DMS 273 treated with DMSO at 0.1 percent for 48 hours (cell line): ENCODE measurements around the gene ZBTB16.

Source experiments
- DNase-seq: peaks from one replicate; lab custom pipeline; 2025; lab: John Stamatoyannopoulos, UW

The ZBTB16 gene, protein sequence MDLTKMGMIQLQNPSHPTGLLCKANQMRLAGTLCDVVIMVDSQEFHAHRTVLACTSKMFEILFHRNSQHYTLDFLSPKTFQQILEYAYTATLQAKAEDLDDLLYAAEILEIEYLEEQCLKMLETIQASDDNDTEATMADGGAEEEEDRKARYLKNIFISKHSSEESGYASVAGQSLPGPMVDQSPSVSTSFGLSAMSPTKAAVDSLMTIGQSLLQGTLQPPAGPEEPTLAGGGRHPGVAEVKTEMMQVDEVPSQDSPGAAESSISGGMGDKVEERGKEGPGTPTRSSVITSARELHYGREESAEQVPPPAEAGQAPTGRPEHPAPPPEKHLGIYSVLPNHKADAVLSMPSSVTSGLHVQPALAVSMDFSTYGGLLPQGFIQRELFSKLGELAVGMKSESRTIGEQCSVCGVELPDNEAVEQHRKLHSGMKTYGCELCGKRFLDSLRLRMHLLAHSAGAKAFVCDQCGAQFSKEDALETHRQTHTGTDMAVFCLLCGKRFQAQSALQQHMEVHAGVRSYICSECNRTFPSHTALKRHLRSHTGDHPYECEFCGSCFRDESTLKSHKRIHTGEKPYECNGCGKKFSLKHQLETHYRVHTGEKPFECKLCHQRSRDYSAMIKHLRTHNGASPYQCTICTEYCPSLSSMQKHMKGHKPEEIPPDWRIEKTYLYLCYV

DNA sequence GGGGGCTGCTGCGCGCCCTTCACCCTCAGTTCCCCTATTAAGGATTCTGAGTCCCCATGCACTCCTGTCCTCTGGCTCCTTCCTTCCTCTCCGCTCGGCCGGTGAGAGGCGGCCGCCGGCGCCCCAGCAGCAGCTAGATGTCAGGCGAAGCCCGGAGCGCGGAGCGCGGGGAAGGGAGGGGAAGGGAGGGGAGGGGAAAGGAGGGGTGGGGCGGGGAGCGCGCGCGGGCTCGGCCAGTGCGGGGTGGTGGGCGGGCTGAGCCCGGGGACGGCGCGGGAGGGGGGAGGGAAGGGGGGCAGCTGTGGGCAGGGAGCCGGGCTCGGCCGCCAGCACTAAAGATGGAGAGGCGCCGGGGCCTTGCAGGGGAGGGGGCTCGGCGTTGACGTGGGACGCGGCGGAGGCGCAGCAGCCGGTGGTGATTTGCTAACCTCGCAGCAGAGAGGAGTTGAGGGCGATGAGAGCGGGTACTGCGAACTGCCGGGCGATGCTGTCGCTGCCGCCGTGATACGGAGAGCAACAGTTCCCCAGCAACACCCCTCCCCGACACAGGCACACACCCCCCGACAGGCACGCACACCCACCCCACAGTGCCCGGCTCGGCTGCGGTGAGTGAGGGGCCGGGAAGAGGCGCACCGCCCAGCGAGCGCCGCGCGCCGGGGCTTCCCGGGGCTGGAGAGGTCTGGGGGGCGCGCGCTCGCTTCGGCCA, at the start of gene ZBTB16:
Gene ZBTB16 (plus strand): TSS at position 434 of the 706 bp plus-strand sequence. CDS start 3,590 bp downstream, outside the sequence.
- DNase-seq: no peak

DNA sequence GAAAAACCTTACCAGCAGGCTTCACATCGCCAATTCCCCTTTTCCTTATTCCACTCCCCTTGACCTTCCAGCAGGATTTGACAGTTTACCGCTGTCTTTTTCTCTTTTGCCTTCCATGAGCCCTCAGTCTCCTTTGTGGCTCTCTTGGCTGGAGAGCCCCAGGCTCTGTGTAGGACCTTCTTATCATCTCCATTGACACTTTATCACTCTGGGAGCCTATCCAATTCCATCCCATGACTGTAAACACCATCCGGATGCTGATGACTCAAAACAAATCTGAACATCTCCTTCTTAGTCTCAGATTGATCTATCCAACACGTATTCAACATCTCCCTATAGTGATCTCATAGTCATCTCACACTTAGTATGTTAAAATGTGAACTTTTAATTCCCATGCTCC, 48.6 kb upstream of the ZBTB16 start:
- DNase-seq: no peak

DNA sequence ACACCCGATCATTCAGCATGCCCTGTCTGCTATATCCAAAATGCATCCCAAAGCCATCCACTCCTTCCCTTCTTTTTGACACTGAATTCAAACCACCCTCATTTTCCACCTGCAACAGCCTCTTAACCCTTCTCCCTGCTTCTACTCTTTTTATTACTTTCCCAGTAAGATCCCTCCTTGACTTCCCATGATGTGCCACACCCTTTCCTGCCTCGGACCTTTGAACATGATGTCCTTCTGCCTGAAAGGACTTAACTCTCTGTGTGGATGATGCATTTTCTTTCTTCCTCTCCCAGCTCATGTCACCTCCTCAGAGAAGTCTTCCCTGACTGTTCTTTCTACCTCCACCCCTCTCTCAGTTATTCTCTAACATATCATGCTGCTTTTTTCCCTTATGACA, 48.1 kb upstream of the ZBTB16 start:
- DNase-seq: no peak

DNA sequence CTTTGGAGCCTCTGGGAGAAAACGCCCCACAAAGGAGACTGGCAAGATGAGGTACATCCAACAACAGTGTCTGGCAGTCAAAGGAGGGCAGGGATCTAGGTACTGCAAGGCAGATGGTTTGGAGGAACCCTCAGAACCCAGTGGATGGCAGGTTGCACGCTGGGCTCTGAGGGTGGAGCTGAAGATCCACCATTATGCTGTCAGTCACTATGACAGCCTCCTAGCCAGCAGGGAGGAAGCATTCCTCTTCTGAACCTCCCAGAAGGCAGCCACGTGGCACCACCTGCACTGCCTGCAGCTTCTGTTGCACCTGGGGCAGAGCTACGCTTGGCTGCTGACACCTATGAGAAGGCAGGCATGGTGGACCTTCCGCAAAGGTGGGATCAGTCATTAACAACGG, 44.4 kb upstream of the ZBTB16 start:
- DNase-seq: no peak

DNA sequence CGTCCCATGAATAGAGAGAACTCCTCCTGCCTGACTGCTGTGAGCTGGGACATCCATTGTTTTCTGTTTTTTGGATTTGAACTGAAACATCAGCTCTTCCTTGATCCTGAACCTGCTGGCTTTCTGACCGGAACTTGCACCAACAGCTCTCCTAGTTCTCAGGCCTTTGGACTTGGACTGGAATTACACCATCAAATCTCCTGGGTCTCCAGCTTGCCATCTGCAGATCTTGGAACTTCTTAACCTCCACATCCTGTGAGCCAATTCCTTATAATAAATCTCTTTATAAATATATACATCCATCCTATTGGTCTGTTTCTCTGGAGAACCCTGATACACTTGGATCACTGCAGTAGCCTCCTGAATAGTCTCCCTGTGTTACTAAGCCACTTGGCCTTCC, 42.5 kb upstream of the ZBTB16 start:
- no peak for DNase-seq

DNA sequence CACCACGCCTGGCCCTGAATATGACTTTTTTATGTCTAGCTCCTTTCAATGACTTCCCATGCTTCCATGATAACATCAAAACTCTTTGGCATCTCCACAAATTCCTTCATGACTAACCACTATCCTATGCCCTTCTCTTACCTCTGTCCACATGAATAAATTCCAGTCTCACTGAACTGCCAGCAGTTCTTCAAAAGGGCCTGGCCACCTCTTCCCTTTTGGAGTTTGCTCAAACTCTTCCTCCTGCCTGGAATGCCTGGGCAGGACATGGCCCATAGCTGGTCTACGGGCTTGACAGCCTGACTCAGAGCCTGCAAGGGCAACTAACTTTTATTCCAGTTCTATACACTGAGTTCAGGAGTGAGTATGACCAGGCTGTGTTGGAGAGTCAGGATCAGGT, 41.8 kb upstream of the ZBTB16 start:
- DNase-seq: no peak

DNA sequence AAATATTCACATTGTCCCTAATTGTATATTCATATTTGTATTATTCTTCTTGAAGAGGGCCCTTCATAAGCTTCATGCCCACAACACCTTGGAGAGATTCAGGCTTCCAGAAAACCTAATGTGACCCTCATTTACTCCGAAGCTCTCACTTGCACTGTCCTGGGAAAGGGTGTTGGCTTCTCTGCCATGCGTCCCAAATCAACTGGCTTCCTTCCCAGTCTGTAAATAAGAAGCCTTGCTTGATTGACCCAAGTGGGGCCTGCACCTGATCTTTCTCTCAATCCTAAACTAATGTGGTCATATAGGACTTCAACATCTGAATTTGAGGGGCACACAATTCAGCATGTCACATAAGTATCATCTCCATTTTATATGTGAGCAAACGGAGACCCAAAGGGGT, 40.5 kb upstream of the ZBTB16 start:
- no peak for DNase-seq

DNA sequence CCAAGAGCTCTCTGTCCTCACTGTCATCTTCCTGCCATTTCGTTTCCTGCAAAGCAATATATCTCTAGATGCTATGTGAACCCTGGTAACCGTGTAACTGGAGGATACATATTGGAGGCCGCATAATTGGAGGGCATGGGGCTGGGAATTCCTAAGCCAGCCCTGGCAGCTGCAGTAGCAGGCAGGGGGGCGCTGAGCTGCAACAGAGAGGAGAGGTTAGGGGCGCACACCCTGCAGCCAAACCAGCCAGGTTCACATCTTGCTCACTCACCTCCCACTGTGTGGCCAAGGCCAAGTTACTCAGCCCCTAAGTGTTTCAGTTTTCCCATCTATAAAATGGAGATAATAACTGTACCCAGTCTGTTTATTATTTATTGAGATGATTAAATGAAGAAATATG, 39.9 kb upstream of the ZBTB16 start:
- DNase-seq: no peak

DNA sequence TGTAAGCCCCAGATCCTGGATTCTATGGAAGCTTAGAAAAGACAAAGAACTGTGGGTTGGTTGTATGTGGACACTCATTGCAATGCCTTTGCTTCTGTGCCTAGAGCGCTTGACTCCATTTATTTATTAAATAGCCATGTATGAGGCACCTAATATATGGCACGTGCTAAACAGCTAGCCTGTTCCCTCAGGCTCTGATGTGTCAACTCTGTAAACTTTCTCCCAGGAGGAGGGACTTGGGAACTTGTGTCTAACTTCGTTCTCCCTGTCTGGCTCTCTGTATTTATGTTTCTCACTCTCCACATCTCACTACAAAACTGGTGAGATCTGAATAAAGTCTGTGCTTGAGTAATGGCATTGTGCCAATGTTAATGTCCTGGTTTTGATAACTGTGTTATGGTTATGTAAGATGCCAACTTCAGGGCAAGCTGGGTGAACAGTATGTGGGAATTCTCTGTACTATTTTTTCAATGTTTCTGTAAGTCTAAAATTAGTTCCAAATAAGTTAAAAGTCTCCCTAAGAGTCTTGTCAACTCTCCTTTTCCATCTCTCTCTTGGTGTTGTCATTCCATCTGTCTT, 34.1 kb upstream of the ZBTB16 start:
- DNase-seq: no peak

DNA sequence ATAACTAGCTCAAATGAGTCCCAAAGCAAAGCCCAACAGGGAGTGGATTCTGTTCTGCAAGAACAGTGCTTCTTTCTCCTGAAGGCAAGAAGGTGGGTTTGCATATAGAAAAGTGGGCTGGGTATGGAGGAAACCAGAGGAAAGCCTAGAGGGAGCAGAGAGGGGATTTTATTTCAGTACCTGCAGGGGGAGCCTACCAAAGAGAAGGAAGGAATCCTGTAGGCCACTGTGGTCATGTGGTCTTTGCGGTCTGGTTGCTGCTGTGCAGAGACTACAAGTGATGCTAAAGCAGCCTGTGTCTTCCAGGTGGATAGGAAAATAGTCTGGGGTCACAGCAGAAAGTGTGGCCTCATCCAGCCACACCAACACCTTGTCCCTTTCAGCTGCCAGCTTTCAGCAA, 33.2 kb upstream of the ZBTB16 start:
- DNase-seq: no peak

DNA sequence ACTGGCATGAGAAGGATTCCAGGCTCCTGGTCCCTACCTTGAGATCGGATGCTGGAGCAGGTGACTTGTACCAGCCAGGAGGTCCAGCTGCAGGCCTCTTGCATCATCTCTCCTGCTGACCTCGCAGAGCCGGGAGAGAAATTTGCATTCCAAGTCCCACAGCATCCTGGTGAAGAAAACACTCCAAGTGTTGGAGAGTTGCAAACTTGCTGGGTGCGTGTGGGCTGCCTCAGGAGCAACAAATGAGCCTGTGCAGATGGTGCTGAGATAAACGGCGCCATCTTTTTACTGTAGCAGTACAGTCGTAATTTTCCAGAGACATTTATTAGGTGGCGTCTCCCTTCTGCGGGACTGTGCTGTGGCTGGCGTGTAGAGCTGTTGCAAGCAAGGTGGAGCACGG, 32.1 kb upstream of the ZBTB16 start:
- no peak for DNase-seq

DNA sequence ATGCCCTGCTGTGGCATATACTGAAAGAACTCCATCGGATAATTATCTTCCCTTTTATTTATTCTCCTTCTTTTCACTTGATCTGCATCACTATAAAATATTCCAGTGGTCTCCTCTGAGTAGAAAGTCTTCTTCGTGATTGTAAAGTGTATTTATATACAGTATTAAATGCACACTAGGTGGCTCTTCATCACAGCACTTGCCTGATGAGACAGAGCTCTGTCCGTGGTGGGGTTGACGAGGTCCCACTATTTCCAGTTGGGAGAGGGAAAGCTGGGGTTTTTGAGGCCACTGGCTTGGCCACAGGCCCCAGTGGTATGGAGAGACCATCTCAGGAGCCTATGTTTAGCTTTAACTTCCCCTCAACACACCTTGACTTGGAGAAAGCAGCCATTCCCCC, 31.6 kb upstream of the ZBTB16 start:
- no peak for DNase-seq

DNA sequence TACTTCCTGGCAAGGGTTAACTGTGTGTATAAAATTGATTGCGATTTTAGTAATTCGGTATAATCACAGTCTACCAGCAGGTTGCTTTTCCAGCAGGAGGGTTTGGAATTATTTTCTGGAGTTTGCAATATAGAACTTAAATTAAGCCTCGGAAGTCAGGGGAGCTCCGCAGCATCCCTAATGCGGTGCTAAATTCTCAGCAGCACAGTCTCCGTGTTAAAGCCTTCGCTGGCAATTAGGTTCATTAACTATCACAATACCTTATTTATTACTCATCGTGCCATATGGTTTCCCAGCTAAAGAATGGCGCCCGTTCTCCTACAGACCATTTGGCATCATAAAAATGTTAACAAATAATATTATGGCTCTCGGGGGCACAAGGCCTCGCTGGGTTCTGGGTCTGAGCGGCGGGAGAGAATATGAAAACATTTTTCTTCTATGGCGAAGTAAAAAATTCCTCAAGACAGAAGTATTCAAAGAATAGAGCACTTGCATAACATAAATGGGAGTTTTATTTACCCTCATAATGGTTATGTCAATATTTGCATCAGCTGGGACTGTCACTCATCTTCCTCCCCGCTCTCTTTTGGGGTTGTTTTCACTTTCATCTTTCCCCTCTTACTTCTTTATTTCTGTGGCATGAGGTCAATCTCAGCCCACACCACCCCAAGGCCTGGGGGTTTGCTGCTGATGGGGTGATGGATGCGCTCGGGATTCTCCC, 28.1 kb upstream of the ZBTB16 start:
- DNase-seq: no peak

DNA sequence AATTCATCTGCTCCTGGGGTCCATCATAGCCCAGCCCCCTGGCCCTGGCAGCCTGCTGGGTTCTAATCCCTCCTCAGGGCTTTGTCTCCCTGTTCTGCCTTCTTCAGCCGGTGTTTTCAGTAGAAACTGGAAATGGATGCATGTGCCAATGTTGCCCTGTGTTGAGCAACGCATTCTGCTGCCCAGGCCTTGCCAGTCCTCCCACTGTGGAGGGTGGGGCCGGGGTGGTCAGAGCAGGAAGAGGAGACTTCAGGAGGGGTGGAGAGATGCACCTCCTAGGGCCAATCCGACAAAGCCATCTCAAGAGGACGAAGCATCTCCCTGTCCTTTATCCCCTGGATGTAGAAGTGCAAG, 27.6 kb upstream of the ZBTB16 start:
- DNase-seq: no peak

DNA sequence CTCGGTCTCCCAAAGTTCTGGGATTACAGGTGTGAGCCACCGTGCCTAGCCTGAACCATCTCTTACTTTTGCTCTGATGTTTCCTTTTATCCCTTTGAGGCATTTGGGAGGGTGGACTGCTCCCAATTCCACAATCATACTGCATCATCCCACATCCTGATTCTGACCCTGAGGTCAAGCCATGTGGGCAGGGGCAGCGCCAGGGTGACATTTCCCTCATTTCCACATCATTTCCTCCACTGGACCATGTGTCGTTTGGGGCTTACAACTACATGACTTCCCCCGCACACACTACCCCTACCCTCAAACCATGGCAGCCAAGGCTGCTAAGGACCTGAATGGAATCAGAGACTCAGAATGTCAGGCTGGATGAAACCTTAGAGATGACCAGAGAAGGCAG, 26.4 kb upstream of the ZBTB16 start:
- no peak for DNase-seq

DNA sequence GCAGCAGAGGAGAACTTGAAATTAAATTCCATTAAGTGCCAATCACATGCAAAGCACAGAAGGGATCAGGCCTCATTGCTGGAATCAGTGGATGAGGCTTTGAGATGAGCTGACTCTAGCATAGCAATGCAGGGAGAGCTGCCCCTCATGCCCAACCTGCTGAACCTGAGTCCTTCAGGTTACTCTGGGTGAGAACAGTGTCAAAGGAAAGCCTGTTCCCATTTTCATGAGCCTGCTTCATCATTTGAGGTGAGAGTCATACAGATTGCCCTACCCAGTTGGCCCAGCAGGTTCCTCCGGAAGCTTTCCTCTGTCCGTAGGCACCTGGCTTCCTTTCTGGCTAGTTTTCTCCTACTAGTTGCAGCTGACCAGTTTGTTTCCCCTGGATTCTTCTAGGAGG, 25.9 kb upstream of the ZBTB16 start:
- DNase-seq: no peak

DNA sequence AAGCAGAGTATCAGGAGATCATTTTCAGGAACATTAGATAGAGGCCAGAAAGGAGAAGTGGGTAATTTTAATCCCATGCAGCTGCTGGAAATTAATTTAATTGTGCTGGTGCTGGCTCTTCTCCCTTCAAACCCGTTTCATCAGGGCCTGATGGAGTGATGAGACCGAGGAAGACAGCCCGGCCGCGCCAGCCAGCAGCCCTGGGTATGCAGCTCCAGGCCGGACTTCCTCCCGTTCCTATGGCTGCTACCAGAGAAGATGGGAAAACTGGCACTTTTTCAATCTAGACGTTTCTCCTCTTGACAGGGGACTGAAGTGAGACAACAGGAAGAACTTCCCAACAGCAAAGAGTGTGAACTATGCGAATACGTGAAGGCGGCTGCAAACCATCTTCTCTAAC, 24.6 kb upstream of the ZBTB16 start:
- no peak for DNase-seq

DNA sequence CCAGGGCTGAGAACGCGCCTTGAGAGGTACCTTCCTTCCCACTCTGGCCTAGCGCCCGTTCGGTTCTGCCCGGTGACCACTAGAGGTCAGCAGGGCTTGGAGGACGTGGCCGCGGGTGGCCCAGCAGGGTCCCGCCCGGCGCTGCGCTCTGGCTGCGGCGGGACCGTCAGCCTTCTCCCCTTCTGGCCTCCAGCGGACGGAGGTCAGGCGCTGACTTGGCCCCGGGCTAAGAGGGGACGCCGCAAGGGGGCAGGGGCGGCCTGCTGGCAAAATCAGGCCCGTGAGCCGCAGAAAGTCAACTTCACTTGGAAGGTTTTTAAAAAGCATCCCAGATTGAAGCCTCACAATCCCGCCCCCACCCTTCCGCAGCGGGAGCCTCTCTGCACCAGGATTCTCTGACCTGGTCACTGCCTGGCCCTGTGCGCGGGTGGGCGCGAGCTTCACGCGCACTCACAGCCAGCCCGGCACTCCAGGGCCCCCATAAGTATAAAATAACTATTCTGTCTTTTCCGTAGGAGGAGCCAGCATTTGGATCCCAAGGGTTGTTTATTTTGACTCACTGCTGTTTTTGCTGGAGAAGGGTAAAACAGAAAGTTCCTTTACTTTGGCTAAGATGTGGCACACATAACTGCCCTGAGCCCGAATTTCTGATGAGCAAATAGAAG, 23.2 kb upstream of the ZBTB16 start:
- no peak for DNase-seq

DNA sequence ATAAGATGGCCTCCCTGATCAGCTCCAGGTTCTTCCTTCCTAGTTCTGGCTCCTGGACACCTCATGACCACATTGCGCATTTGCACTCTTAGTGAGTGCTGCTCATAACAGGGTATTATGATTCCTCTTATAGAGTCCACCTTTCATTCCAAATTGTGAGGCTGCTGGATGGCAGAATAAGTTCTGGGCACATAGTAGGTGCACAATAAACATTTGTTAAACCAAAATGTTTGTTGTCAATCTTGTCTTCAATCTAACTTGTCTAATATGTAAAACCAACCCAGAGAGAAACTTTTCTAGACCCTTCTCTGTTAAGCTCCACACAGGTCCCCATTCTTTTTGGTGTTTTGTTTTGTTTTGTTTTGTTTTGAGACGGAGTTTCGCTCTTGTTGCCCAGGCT, 22.6 kb upstream of the ZBTB16 start:
- DNase-seq: no peak

DNA sequence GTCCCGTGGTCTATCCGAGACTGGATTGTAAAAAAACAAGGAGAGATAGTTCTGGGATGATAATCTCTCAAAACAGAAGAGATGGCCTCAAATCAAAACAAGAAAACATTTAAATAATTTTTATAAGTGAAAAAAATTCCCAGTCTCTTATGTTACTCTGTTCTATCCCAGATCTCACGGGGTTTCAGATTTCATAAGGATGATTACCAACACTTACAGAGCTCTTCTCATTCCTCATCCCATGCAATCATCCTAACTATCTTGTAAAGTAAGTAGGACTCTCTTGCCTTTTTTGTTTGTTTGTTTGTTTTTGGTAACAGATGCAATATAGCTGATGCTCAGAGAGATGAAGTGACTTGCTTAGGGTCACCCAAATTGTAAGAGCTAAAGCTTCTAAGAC, 20.0 kb upstream of the ZBTB16 start:
- no peak for DNase-seq

DNA sequence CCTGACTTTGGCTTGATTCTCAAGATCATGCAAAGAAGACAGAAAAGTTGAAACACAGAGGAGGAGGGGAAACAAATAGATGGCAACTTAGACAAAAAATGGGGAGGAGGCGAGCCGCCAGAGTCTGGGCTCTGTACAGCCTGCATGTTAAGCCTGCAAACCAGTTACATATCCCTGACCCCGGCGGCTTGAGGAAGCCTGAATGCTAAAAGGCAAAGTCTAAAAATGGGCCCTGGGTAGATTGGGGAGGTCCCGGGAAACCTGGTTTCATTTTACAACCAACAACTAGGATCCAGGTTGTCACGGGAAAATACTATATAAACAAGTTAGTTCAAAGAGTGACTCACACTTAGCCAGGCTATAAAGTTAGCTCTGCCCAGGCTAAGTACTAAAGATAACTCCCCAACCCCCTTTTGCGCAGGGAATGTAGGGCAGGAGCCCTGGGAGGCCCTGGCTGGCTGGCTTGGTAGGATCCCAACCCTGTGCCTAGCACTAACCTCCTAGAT, 18.8 kb upstream of the ZBTB16 start:
- no peak for DNase-seq
